ENCODE measurements around the gene PLEKHM1.
A peak's percentile ranks its signal among the peaks of the same experiment; 100 is the strongest.
"Not testable (repeated sequence)": the region's sequence is repeated elsewhere in the genome, so short reads cannot be mapped to it uniquely, and the experiment has no call there.

Gene PLEKHM1

GRCh38 chr17:45461524-45462327 lies 28.8 kb downstream of the PLEKHM1 start:
- DNase-seq, result peak; percentile 21

- not testable (repeated sequence) for DNase-seq
Measured at GRCh38 chr17:45460422-45460821, 30.1 kb downstream of the PLEKHM1 start.

- DNase-seq, result not testable (repeated sequence)
Measured at GRCh38 chr17:45454341-45454740, 36.2 kb downstream of the PLEKHM1 start.

GRCh38 chr17:45453731-45454130 lies 36.8 kb downstream of the PLEKHM1 start:
- not testable (repeated sequence) for DNase-seq

GRCh38 chr17:45453225-45453534 lies 37.3 kb downstream of the PLEKHM1 start:
- DNase-seq, result not testable (repeated sequence)

- not testable (repeated sequence) for DNase-seq
Measured at GRCh38 chr17:45452329-45453224, 37.9 kb downstream of the PLEKHM1 start.

GRCh38 chr17:45451660-45452059 lies 38.9 kb downstream of the PLEKHM1 start:
- DNase-seq, result not testable (repeated sequence)

- no peak for DNase-seq
Measured at GRCh38 chr17:45451131-45451530, 39.4 kb downstream of the PLEKHM1 start.

GRCh38 chr17:45449708-45450329 lies 40.7 kb downstream of the PLEKHM1 start:
- DNase-seq, result not testable (repeated sequence)

GRCh38 chr17:45449260-45449659 lies 41.3 kb downstream of the PLEKHM1 start:
- not testable (repeated sequence) for DNase-seq

GRCh38 chr17:45448483-45448882 lies 42.0 kb downstream of the PLEKHM1 start:
- DNase-seq, result not testable (repeated sequence)

GRCh38 chr17:45448066-45448465 lies 42.5 kb downstream of the PLEKHM1 start:
- not testable (repeated sequence) for DNase-seq

- DNase-seq, result not testable (repeated sequence)
Measured at GRCh38 chr17:45447650-45448049, 42.9 kb downstream of the PLEKHM1 start.

- not testable (repeated sequence) for DNase-seq
Measured at GRCh38 chr17:45446872-45447625, 43.5 kb downstream of the PLEKHM1 start.

- not testable (repeated sequence) for DNase-seq
Measured at GRCh38 chr17:45445901-45446743, 44.4 kb downstream of the PLEKHM1 start.

- DNase-seq, result not testable (repeated sequence)
Measured at GRCh38 chr17:45444856-45445820, 45.4 kb downstream of the PLEKHM1 start.

GRCh38 chr17:45444301-45444700 lies 46.2 kb downstream of the PLEKHM1 start:
- not testable (repeated sequence) for DNase-seq

- not testable (repeated sequence) for DNase-seq
Measured at GRCh38 chr17:45443371-45444260, 46.9 kb downstream of the PLEKHM1 start.
